H1 (cell line): ENCODE data around the gene LSR.

Experiments used
- CTCF ChIP-seq, 3 experiments: IDR thresholded peaks; 1 replicate in 2 of 3; 2 replicates in 1 of 3; pipeline versions ENCODE4 v1.5.1 to v1.6.1; 2011; ENCODE audit warnings: low read length in 3 of 3, mild to moderate bottlenecking in 3 of 3, inconsistent platforms in 2 of 3, low read depth in 1 of 3, moderate library complexity in 1 of 3; ENCODE audit not compliant: insufficient read depth in 1 of 3; ENCODE audit errors: control extremely low read depth in 1 of 3
- MAX ChIP-seq: IDR thresholded peaks from 2 replicates; pipeline ENCODE4 v1.6.1; 2012; ENCODE audit warnings: inconsistent platforms

GRCh38 chr19:35316560-35316959, 67.8 kb downstream of the LSR start:
- TF ChIP-seq MAX (no peak), CTCF (IDR thresholded peaks at IDR 0.05; ENCODE audit: control extremely low read depth in 1 of 3, insufficient read depth in 1 of 3, low read depth in 1 of 3, low read length in 3 of 3) (no peak)
